Keratinocyte (primary cell): Measurements from ENCODE around the gene CSTA.

Experiments
- EZH2 ChIP-seq: IDR thresholded peaks from one replicate; pipeline ENCODE4 v1.6.1; 2012; ENCODE audit warnings: inconsistent platforms, mild to moderate bottlenecking, low read length, moderate library complexity
- TF ChIP-seq, protein P1 (sequence below), 3 experiments: IDR thresholded peaks in 1 of 3; conservative IDR thresholded peaks in 1 of 3; optimal IDR thresholded peaks in 1 of 3; 2 replicates in 2 of 3; 3 replicates in 1 of 3; pipeline versions ENCODE3 to v1.5.1; 2011; ENCODE audit warnings: low read length in 3 of 3, mild to moderate bottlenecking in 3 of 3, moderate library complexity in 2 of 3, control low read depth in 1 of 3, inconsistent platforms in 1 of 3; ENCODE audit not compliant: insufficient read depth in 2 of 3; ENCODE audit errors: extremely low read depth in 1 of 3

DNA sequence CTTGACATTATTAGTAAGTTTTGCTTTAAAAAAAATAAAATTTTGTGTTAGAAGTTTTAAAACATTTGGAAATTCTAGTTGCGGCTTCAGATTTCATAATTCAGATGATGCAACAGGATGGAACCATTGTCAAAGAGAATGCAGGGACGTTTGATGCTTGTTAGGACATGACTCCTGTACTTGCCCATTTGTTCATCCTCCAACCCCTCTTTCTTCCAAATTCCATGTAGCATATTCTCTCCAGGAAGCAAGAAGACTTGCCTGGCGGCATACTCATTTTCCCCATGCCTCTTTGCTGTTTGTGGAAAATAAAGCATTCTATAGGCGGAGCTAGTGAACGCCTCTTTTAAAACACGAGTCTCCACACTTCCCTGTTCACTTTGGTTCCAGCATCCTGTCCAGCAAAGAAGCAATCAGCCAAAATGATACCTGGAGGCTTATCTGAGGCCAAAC, at the start of gene CSTA:
- TF ChIP-seq EZH2 = no peak
- TF ChIP-seq, protein P1, sequence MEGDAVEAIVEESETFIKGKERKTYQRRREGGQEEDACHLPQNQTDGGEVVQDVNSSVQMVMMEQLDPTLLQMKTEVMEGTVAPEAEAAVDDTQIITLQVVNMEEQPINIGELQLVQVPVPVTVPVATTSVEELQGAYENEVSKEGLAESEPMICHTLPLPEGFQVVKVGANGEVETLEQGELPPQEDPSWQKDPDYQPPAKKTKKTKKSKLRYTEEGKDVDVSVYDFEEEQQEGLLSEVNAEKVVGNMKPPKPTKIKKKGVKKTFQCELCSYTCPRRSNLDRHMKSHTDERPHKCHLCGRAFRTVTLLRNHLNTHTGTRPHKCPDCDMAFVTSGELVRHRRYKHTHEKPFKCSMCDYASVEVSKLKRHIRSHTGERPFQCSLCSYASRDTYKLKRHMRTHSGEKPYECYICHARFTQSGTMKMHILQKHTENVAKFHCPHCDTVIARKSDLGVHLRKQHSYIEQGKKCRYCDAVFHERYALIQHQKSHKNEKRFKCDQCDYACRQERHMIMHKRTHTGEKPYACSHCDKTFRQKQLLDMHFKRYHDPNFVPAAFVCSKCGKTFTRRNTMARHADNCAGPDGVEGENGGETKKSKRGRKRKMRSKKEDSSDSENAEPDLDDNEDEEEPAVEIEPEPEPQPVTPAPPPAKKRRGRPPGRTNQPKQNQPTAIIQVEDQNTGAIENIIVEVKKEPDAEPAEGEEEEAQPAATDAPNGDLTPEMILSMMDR (optimal IDR thresholded peaks at IDR 0.05 in 1 of 3, IDR thresholded peaks at IDR 0.05 in 1 of 3, conservative IDR thresholded peaks at IDR 0.05 in 1 of 3; ENCODE audit: extremely low read depth in 1 of 3, insufficient read depth in 2 of 3, low read length in 3 of 3) = no peak
